HG03159 (cell line): ENCODE data around the gene ZGPAT.
"Not testable (repeated sequence)": the region's sequence is repeated elsewhere in the genome, so short reads cannot be mapped to it uniquely, and the experiment has no call there.

Experiments
- ATAC-seq: cut with Tn5 transposase; IDR thresholded peaks from one replicate; pipeline ENCODE4 v1.9.1; 2021; ENCODE audit warnings: mild to moderate bottlenecking, moderate library complexity; ENCODE audit not compliant: unreplicated experiment

ZGPAT gene

GRCh38 chr20:63707558-63708300 is at the start of gene ZGPAT, which contains the start of gene ARFRP1:
TSS of gene ZGPAT (plus strand) at chr20:63708039. CDS start at chr20:63708581, 542 bp downstream.
TSS of gene ARFRP1 (minus strand) at chr20:63707976. CDS start at chr20:63707091, 885 bp downstream.
- ATAC-seq: peak; percentile 60

GRCh38 chr20:63658749-63659187 is 49.1 kb upstream of the ZGPAT start:
- ATAC-seq: peak; percentile 26

GRCh38 chr20:63659370-63659769 is 48.5 kb upstream of the ZGPAT start:
- ATAC-seq: no peak

- ATAC-seq: not testable (repeated sequence)
These were observed 47.7 kb upstream of the ZGPAT start for GRCh38 chr20:63660174-63660573.

- no peak for ATAC-seq
These were observed 47.2 kb upstream of the ZGPAT start for GRCh38 chr20:63660622-63661021.

GRCh38 chr20:63661108-63661507 is 46.7 kb upstream of the ZGPAT start:
- no peak for ATAC-seq

GRCh38 chr20:63661959-63662812 is 45.7 kb upstream of the ZGPAT start:
- ATAC-seq: no peak

GRCh38 chr20:63662813-63663189 is 45.0 kb upstream of the ZGPAT start:
- no peak for ATAC-seq

- no peak for ATAC-seq
These were observed 44.3 kb upstream of the ZGPAT start for GRCh38 chr20:63663332-63664066.

- no peak for ATAC-seq
These were observed 43.5 kb upstream of the ZGPAT start for GRCh38 chr20:63664143-63664851.

GRCh38 chr20:63664861-63665594 is 42.8 kb upstream of the ZGPAT start:
- no peak for ATAC-seq

- no peak for ATAC-seq
These were observed 42.1 kb upstream of the ZGPAT start for GRCh38 chr20:63665708-63666107.

GRCh38 chr20:63667858-63668257 is 40.0 kb upstream of the ZGPAT start:
- no peak for ATAC-seq

- ATAC-seq: no peak
These were observed 39.5 kb upstream of the ZGPAT start for GRCh38 chr20:63668351-63668750.

- ATAC-seq: not testable (repeated sequence)
These were observed 36.1 kb upstream of the ZGPAT start for GRCh38 chr20:63671695-63672094.

- no peak for ATAC-seq
These were observed 35.2 kb upstream of the ZGPAT start for GRCh38 chr20:63672666-63673065.

- ATAC-seq: no peak
These were observed 33.9 kb upstream of the ZGPAT start for GRCh38 chr20:63673951-63674350.

- ATAC-seq: no peak
These were observed 32.0 kb upstream of the ZGPAT start for GRCh38 chr20:63675681-63676368.

GRCh38 chr20:63678071-63678470 is 29.8 kb upstream of the ZGPAT start:
- ATAC-seq: no peak
